HL-60/S4 treated with phorbol 12-myristate 13-acetate at 8.2 ng/mL for 4 days and 3 days (cell line): ENCODE measurements around the gene CCN6.
"Not testable (repeated sequence)": the region's sequence is repeated elsewhere in the genome, so short reads cannot be mapped to it uniquely, and the experiment has no call there.

Experiments
- in situ Hi-C: fragments of 300-500 bp; cut with MboI; formaldehyde crosslinking; loops from 2 replicates; pipeline ENCODE4 v1.15.0; 2022; ENCODE audit warnings: low sequenced_read_pairs

Gene CCN6

GRCh38 chr6:112049026-112049799 is 4.7 kb upstream of the CCN6 start:
- in situ Hi-C loops: no loop called here

DNA sequence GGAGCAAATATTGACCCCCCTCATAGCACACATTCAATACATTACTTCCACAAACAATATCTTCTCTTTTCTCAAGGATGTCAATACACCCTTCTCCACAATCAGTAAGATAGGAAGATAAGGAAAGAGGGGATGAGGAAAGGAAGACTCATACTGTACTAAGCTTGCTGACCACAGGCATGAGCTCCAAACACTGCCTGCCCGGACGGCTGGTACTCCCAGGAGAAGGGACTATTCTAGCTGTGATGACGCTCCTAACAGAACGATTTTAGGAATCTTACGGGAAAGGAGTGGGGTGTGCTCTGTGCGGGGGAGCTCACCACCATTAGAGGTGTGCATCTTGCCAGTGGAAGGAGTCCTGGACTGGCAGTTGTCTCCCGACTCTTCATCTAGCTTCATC is 3.9 kb upstream of the CCN6 start:
- in situ Hi-C loops: no loop called here

- in situ Hi-C loops: no loop called here
Measured at GRCh38 chr6:112050429-112050828, 3.5 kb upstream of the CCN6 start.

GRCh38 chr6:112051251-112051740 is 2.6 kb upstream of the CCN6 start:
- in situ Hi-C loops: not testable (repeated sequence)

DNA sequence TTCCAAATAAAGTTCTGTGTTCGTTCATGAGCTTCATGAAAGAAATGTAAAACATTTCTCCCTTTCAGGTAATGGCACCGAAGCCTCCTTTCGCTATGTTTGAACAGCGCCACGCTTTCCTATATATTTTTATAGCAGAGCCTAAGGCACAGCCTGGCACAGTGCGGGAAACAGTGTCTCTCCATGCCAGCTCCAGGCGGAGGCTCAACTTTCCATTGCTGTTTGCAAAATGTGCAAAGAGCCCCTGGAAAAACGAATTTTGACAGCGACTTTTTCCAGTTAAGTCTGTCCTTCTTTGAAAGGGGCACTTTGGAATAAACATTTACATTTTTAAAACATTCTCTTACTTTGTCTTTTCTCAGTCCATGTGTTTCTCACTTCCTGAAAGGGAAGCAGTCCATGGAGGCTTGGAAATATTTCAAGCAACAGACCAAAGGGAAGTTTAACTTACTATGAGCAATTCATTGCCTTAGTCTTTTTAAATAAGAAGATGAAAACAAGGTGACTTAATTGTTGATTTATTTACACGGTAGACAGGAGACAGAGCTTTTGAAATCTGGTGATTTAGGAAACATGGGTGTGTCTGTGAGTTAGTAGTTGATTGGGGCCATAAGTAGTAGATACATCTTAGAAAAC is 769 bp downstream of the CCN6 start:
- in situ Hi-C loops: no loop called here

GRCh38 chr6:112058243-112059032 is 4.5 kb downstream of the CCN6 start:
- in situ Hi-C loops: no loop called here

GRCh38 chr6:112061605-112062004 is 7.7 kb downstream of the CCN6 start:
- in situ Hi-C loops: no loop called here

GRCh38 chr6:112062966-112063365 is 9.1 kb downstream of the CCN6 start:
- in situ Hi-C loops: no loop called here

DNA sequence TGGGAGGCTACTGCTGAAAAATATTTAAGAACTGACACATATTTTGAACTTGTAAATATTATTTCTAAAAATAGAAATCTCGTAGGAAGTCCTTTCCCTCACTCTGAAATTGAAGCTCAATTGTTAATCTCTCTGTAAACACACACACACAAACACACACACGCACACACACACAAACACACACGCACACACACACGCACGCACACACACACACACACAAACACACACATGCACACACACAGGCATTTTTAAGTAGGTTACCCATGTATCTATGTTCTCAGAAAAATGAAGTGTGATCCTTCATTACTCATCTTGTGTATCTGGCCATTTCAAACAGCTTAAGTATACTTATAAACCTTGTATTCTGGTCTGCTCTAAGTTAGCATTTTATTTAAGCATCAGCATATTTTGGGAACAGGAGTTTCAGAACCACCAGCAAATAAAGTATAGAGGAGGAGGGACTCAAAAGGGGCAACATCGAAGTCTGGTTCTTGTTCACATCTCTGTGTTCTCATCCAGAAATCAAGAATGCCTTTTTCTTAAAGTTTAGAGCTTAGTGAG is 11.6 kb downstream of the CCN6 start:
- in situ Hi-C loops: no loop called here

GRCh38 chr6:112066606-112067005 is 12.7 kb downstream of the CCN6 start:
- in situ Hi-C loops: no loop called here

- in situ Hi-C loops: no loop called here
Measured at GRCh38 chr6:112081569-112081968, 27.7 kb downstream of the CCN6 start.

DNA sequence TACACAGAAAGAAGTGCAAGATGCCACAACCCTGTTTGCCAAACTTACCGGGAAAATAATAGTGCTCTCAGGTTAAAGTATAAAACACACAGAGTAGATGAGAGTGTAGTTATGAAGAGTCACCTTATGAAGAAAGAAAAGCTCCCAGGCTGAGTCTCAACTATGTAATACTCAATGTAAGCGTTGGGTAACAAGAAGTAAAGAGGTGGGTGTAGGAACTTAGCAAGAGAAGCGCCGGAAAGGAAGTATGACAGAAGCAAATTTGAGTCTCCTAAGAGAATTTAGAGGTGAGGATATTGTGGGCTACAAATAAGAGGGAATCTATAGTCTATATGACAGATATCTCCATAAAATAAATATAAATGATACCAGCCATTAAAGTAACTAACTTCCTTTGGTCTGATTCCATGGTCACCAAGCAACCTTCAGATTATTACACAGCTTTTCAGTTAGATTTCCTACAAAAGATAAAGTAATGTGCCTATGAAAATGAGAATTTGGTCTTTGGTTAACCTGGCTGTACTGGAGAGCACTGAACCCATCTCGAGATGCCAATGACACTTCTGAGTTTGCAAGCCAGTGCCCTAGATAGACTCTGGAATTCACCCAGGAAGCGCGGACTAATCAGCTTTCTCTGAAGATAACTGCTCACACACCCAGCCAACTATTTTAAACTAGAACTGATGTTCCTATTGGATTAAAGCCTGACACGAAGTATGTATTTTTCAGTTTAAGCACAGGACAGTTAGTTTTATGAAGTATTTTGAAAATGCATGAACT is 31.6 kb downstream of the CCN6 start:
- in situ Hi-C loops: no loop called here

DNA sequence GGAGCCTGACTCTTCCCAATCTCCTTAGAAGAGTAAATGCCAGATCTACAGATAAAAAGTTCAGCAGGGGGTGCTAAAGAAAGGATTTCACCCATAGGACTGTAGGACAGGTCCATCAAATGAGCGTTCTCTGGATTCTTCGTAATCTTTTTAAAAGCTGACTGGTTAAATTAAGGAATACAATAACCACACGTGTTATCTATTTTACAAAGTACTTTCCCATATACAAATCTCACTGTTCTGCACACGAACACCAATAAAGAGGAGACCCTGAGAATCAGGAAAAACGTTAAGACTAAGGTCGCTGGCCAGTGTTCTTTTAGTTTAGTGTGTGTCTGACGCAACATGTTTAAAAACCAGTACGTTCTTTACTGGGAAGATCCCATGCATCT is 32.8 kb downstream of the CCN6 start:
- in situ Hi-C loops: no loop called here

DNA sequence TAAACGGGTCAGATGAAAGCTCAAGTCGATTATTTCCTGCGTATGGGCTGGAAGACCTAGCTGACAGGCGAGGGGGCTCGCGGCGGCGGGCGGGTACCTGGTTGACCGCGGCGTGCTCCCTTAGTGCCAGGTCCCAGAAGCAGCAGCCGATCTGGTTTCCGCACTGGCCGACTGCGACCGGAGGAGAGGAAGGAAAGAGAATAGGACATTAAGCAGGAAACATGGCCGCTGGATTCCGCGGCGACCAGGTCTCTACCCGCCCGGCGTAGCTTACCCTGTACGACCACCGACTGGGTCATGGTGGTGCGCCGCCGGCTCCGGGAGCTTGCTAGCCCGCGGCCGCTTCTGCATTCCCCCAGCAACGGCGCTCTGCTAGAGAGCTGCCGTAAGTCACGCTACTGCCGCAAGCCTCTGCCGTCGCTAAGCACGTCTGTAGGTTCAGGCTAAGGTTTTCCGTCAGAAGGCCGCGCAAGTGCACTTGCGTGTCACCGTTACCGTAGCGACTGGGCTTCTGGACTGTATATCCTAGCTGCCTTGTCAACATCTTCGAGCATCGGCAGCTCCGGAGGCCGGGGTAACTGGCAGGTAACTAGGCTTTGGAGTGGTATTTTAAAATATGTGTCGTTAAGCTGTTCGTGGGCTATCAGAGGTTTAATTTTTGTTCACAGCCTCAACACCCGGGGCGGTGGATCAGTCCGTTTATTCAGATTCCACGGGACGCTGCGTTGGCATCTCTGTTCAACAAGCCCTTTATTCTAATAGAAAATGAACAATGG is 33.4 kb downstream of the CCN6 start, which contains the start of the genes FAM229B and TUBE1:
FAM229B (plus strand) TSS at position 456 of the 776 bp plus-strand sequence. CDS start 11,693 bp downstream, outside the sequence.
TUBE1 (minus strand) TSS at position 347 of the 776 bp plus-strand sequence; CDS start at position 299, 48 bp downstream.
- in situ Hi-C loops: no loop called here

DNA sequence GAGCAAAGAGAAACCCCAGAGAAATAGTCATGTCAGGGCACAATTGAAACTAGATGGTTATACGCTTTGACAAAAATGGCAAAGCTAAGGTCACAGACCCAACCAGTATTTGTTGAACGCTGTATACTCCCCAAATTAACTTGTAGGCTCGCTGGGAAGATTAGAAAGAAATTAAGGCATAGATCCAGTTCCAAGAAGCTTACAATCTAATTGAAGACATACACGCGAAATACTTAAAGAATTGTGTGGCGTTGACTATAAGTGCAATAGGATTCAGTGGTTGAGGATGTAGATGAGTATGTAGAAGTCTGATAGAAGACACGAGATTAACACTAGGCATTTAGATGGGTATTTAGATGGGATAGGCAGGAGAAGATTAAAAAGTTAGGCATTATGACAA is 34.0 kb downstream of the CCN6 start:
- in situ Hi-C loops: no loop called here

DNA sequence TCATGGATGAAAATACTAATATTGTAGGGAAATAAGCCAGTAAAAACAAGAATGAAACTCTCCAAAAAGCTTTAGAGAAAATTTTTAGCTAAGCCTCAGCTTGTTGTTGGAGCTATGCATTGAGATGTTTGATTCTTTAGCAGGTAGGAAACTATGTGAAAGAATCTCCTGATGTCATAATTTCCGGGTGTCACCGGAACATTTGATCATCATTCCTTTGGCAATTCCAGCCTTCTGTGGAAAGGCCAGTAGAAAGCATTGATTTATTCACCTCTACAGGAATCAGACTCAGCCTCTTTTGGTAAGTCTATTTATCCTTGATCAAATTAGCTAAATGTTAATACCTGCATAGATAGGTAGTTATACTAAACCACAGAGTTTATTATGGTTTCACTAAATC is 43.0 kb downstream of the CCN6 start:
- in situ Hi-C loops: no loop called here

DNA sequence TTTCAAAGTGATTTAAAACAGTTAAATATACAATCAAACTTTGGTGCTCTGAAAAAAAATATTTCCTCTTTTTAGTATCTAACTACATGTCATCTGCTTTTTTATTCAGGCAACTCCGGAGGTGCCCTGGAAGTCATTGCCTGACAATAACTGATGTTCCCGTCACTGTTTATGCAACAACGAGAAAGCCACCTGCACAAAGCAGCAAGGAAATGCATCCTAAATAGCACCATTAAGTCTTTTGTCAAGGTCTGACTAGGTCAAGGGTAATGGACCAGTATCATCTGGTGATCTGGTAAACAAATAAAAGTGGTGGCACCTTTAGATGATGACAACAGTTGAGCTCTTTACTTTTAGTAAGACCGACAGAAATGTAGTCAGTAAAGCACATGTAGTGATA is 46.7 kb downstream of the CCN6 start:
- in situ Hi-C loops: no loop called here

DNA sequence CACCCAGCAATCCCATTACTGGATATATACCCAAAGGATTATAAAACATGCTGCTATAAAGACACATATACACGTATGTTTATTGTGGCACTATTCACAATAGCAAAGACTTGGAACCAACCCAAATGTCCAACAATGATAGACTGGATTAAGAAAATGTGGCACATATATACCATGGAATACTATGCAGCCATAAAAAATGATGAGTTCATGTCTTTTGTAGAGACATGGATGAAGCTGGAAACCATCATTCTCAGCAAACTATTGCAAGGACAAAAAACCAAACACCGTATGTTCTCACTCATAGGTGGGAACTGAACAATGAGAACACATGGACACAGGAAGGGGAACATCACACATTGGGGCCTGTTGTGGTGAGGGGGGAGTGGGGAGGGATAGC is 52.1 kb downstream of the CCN6 start:
- in situ Hi-C loops: not testable (repeated sequence)

- in situ Hi-C loops: no loop called here
Measured at GRCh38 chr6:112106562-112106961, 52.7 kb downstream of the CCN6 start.

- in situ Hi-C loops: no loop called here
Measured at GRCh38 chr6:112109262-112109661, 55.4 kb downstream of the CCN6 start.
